IMR-90 (cell line): ENCODE results near the gene CHAT. TPM values are rescaled to one million over a fixed set of nuclear protein-coding genes. Genes with fewer than 3 reads are reported as not detected.

ENCODE experiments used
- ATAC-seq: fragments of 200-7000 bp; cut with Tn5 transposase; 2 replicates; pipeline ENCODE4 v1.9.1; 2020; ENCODE audit warnings: low read depth, mild to moderate bottlenecking, moderate library complexity
- BruUV-seq: library from RNA; stranded (reverse); fragments of 400-500 nt; replicated peaks from 2 replicates; lab custom pipeline; 2021; lab: Mats Ljungman, UMichigan
- CTCF ChIA-PET: fragments of 300-600 bp; formaldehyde crosslinking; extraction: SDS; loops from one replicate; lab custom pipeline; 2021; ENCODE audit warnings: antibody characterized with exemption; lab: Yijun Ruan, JAX
- POLR2A ChIA-PET: fragments of 300-600 bp; sonication (Branson Sonifier 250); formaldehyde crosslinking; loops from one replicate; lab custom pipeline; 2022; ENCODE audit warnings: antibody characterized with exemption; ENCODE audit not compliant: unreplicated experiment; lab: Charles Lee
- DNase-seq: peaks from one replicate; pipeline ENCODE4 v3.0.0; 2013
- H2AFZ ChIP-seq: replicated peaks from 2 replicates; pipeline ENCODE3; 2013; ENCODE audit warnings: low read length, mild to moderate bottlenecking; ENCODE audit not compliant: poor library complexity
- H2AK5ac ChIP-seq: 2 replicates; pipeline ENCODE4 v1.6.1; 2013; ENCODE audit warnings: low read depth, low read length, inconsistent platforms
- H2AK9ac ChIP-seq: replicated peaks from 2 replicates; pipeline ENCODE3; 2013; ENCODE audit warnings: mild to moderate bottlenecking, low read depth, low read length, moderate library complexity; ENCODE audit not compliant: poor library complexity
- H2BK120ac ChIP-seq: 2 replicates; pipeline ENCODE4 v1.6.1; 2013; ENCODE audit warnings: low read depth, low read length, inconsistent platforms
- H2BK15ac ChIP-seq: 3 replicates; pipeline ENCODE4 v1.6.1; 2013; ENCODE audit warnings: low read depth, low read length, inconsistent platforms
- H2BK20ac ChIP-seq: 2 replicates; pipeline ENCODE4 v1.6.1; 2013; ENCODE audit warnings: low read depth, mild to moderate bottlenecking, inconsistent platforms, low read length, moderate library complexity
- H2BK5ac ChIP-seq: 2 replicates; pipeline ENCODE4 v1.6.1; 2013; ENCODE audit warnings: mild to moderate bottlenecking, low read depth, low read length, inconsistent platforms; ENCODE audit not compliant: poor library complexity, severe bottlenecking
- H3K14ac ChIP-seq: replicated peaks from 2 replicates; pipeline ENCODE4 v1.6.1; 2013; ENCODE audit warnings: low read depth, low read length, inconsistent platforms
- H3K18ac ChIP-seq: 2 replicates; pipeline ENCODE4 v1.6.1; 2013; ENCODE audit warnings: low read depth, low read length, control low read depth
- H3K23ac ChIP-seq: 2 replicates; pipeline ENCODE4 v1.6.1; 2013; ENCODE audit warnings: low read depth, low read length, inconsistent platforms
- H3K27ac ChIP-seq: 2 replicates; pipeline ENCODE4 v1.5.1; 2013; ENCODE audit warnings: mild to moderate bottlenecking, control low read depth, low read length; ENCODE audit not compliant: insufficient read depth
- H3K27me3 ChIP-seq: 2 replicates; pipeline ENCODE4 v1.6.1; 2013; ENCODE audit warnings: low read length; ENCODE audit not compliant: control insufficient read depth, insufficient read depth
- H3K36me3 ChIP-seq: 2 replicates; pipeline ENCODE4 v1.6.1; 2013; ENCODE audit warnings: low read length, mixed read lengths; ENCODE audit not compliant: control insufficient read depth, insufficient read depth
- H3K4ac ChIP-seq: 2 replicates; pipeline ENCODE4 v1.6.1; 2013; ENCODE audit warnings: low read depth, low read length, inconsistent platforms
- H3K4me1 ChIP-seq: 2 replicates; pipeline ENCODE4 v1.6.1; 2013; ENCODE audit warnings: low read length, mixed read lengths; ENCODE audit not compliant: control insufficient read depth, insufficient read depth
- H3K4me2 ChIP-seq: 2 replicates; pipeline ENCODE4 v1.6.1; 2013; ENCODE audit warnings: low read depth, mild to moderate bottlenecking, control low read depth, low read length, moderate library complexity
- H3K4me3 ChIP-seq: 2 replicates; pipeline ENCODE4 v1.5.1; 2013; ENCODE audit warnings: low read depth, mild to moderate bottlenecking, control low read depth, low read length, moderate library complexity; ENCODE audit not compliant: insufficient read depth
- H3K56ac ChIP-seq: 2 replicates; pipeline ENCODE4 v1.6.1; 2013; ENCODE audit warnings: low read length, inconsistent platforms; ENCODE audit not compliant: insufficient read depth; ENCODE audit errors: extremely low read depth
- H3K79me1 ChIP-seq, 2 experiments: 2 replicates each; pipeline ENCODE4 v1.6.1; 2013; ENCODE audit warnings: low read length in 2 of 2, inconsistent platforms in 1 of 2, low read depth in 1 of 2
- H3K9ac ChIP-seq: 2 replicates; pipeline ENCODE4 v1.6.1; 2013; ENCODE audit warnings: low read depth, low read length, control low read depth
- H3K9me1 ChIP-seq: 2 replicates; pipeline ENCODE4 v1.6.1; 2013; ENCODE audit warnings: low read length, inconsistent platforms; ENCODE audit not compliant: insufficient read depth
- H3K9me3 ChIP-seq: 2 replicates; pipeline ENCODE4 v1.6.1; 2013; ENCODE audit warnings: low read length; ENCODE audit not compliant: control insufficient read depth, insufficient read depth
- H4K20me1 ChIP-seq: 2 replicates; pipeline ENCODE4 v1.6.1; 2013; ENCODE audit warnings: low read length, inconsistent platforms; ENCODE audit not compliant: insufficient read depth
- H4K5ac ChIP-seq: 2 replicates; pipeline ENCODE4 v1.6.1; 2013; ENCODE audit warnings: mild to moderate bottlenecking, low read depth, low read length, control low read depth
- H4K8ac ChIP-seq, 2 experiments: 2 replicates each; pipeline ENCODE4 v1.6.1; 2013; ENCODE audit warnings: low read depth in 2 of 2, low read length in 2 of 2, control low read depth in 1 of 2, inconsistent platforms in 1 of 2
- H4K91ac ChIP-seq: 2 replicates; pipeline ENCODE4 v1.6.1; 2013; ENCODE audit warnings: low read depth, low read length, inconsistent platforms; ENCODE audit not compliant: insufficient read depth
- BHLHE40 ChIP-seq: fragments of 150-350 bp; IDR thresholded peaks from 2 replicates; pipeline ENCODE4 v1.6.1; 2016; ENCODE audit warnings: mild to moderate bottlenecking, low read depth, low read length
- CEBPB ChIP-seq: IDR thresholded peaks from 2 replicates; pipeline ENCODE4 v1.6.1; 2012; ENCODE audit warnings: low read depth, low read length, improper control_type of control experiment
- CHD1 ChIP-seq: IDR thresholded peaks from 2 replicates; pipeline ENCODE4 v1.6.1; 2012; ENCODE audit warnings: low read depth, low read length, improper control_type of control experiment
- FOS ChIP-seq: fragments of 150-350 bp; IDR thresholded peaks from 2 replicates; pipeline ENCODE4 v1.6.1; 2016; ENCODE audit warnings: low read depth, low read length
- RAD21 ChIP-seq: IDR thresholded peaks from 2 replicates; pipeline ENCODE4 v1.6.1; 2012; ENCODE audit warnings: low read length, improper control_type of control experiment
- RFX5 ChIP-seq: IDR thresholded peaks from 2 replicates; pipeline ENCODE4 v1.8.0; 2012; ENCODE audit warnings: low read depth, mild to moderate bottlenecking, low read length, moderate library complexity
- WGBS, 2 experiments: methylation state at CpG; one replicate each; pipeline versions ENCODE4 v1.1.5 to v1.1.7; 2013; ENCODE audit warnings: missing lambda C conversion rate in 2 of 2; ENCODE audit not compliant: insufficient read length in 1 of 2; ENCODE audit errors: extremely low coverage in 2 of 2; 5-methylcytosine and 5-hydroxymethylcytosine counted together
- dilution Hi-C: fragments of 300-500 bp; cut with HindIII; formaldehyde crosslinking; loops from one replicate; pipeline ENCODE4 v1.14.3; 2018; ENCODE audit warnings: low sequenced_read_pairs; ENCODE audit not compliant: unreplicated experiment
- in situ Hi-C: fragments of 300-500 bp; cut with MboI; formaldehyde crosslinking; loops from 3 replicates; pipeline ENCODE4 v1.14.3; 2019; ENCODE audit warnings: low sequenced_read_pairs, inconsistent platforms, mixed read lengths
- intact Hi-C: fragments of 100-400 bp; cut with micrococcal nuclease; formaldehyde crosslinking; loops from 2 replicates; pipeline ENCODE4 v1.10.0; 2022
- polyA plus RNA-seq, 3 experiments: library from polyadenylated mRNA; depleted of rRNA; stranded (reverse); fragments of >200 nt; gene quantifications; 2 replicates each; pipeline ENCODE4 v1.2.3, GENCODE V29; 2012; ENCODE audit warnings: low replicate concordance in 1 of 3
- total RNA-seq: library from RNA; depleted of rRNA; stranded (reverse); fragments of >200 nt; gene quantifications from 2 replicates; pipeline ENCODE4 v1.2.3, GENCODE V29; 2012

The CHAT gene
- total and polyA plus RNA-seq, 2 of the 4 experiments (the other 2 are of a cell fraction): not detected

- H2BK5ac ChIP-seq: no peak overlapping the region
- H3K14ac ChIP-seq: no peak overlapping the region
- H3K18ac ChIP-seq: no peak overlapping the region
- intact Hi-C loops: no loop called here
- TF ChIP-seq CHD1: no peak
- TF ChIP-seq RAD21: no peak
- no peak for TF ChIP-seq FOS
- TF ChIP-seq CEBPB: no peak
- TF ChIP-seq RFX5: no peak
- TF ChIP-seq BHLHE40: no peak
- H4K91ac ChIP-seq: no peak overlapping the region
- POLR2A ChIA-PET: no interaction called here
- no peak overlapping the region for H4K8ac ChIP-seq
- H2BK20ac ChIP-seq: no peak overlapping the region
- no peaks in the 10 kb centered on the region for H4K20me1 ChIP-seq
- H2AK9ac ChIP-seq: no peak overlapping the region
- no peaks in the 10 kb centered on the region for H3K36me3 ChIP-seq
- H3K27ac ChIP-seq: no peak overlapping the region
- H3K27me3 ChIP-seq: peaks cover 22% of the 10 kb centered on the region
- H2AK5ac ChIP-seq: no peak overlapping the region
- no peak overlapping the region for H3K4ac ChIP-seq
- H3K9me3 ChIP-seq: no peaks in the 10 kb centered on the region
- no peak overlapping the region for H4K5ac ChIP-seq
- CTCF ChIA-PET: no interaction called here
- H2AFZ ChIP-seq: no peak overlapping the region
- no peak overlapping the region for H2BK120ac ChIP-seq
- no peaks in the 10 kb centered on the region for H3K9me1 ChIP-seq
- H3K4me1 ChIP-seq: no peaks in the 10 kb centered on the region
- dilution Hi-C loops: no loop called here
- DNase-seq (peak; percentile 2), ATAC-seq (no peak)
- H2BK15ac ChIP-seq: no peak overlapping the region
- no peak overlapping the region for H3K4me2 ChIP-seq
- 39% methylated on average over 3 of the region's 12 CpGs; no CpG with 5 or more reads in 1 of the 2 experiments for WGBS, 2 experiments
- H3K56ac ChIP-seq: no peak overlapping the region
- no peak overlapping the region for H3K4me3 ChIP-seq
- BruUV-seq: no TSS peak
- H3K79me1 ChIP-seq: no peaks in the 10 kb centered on the region
- no peak overlapping the region for H3K9ac ChIP-seq
- in situ Hi-C loops: no loop called here
- no peak overlapping the region for H3K23ac ChIP-seq
Observed at GRCh38 chr10:49632406-49633317, 18.8 kb downstream of the CHAT start.
